Activated effector memory CD4-positive, alpha-beta T cell treated with Interleukin-2 at 50 U/mL for 16 hours (primary cell): ENCODE measurements around the gene PRKG1.

Experiments
- DNase-seq: peaks from one replicate; pipeline ENCODE4 v3.0.0-alpha.2; 2020

The PRKG1 gene

GRCh38 chr10:51786016-51786683 lies 711.9 kb downstream of the PRKG1 start:
- no peak for DNase-seq

- DNase-seq = no peak
These were observed 712.4 kb downstream of the PRKG1 start for GRCh38 chr10:51786684-51787035.

- no peak for DNase-seq
These were observed 714.0 kb downstream of the PRKG1 start for GRCh38 chr10:51788273-51788672.

- DNase-seq = no peak
These were observed 714.8 kb downstream of the PRKG1 start for GRCh38 chr10:51789118-51789517.

- no peak for DNase-seq
These were observed 715.6 kb downstream of the PRKG1 start for GRCh38 chr10:51789903-51790302.

- no peak for DNase-seq
These were observed 718.4 kb downstream of the PRKG1 start for GRCh38 chr10:51792678-51793077.

- no peak for DNase-seq
These were observed 725.8 kb downstream of the PRKG1 start for GRCh38 chr10:51800121-51800520.

- no peak for DNase-seq
These were observed 726.6 kb downstream of the PRKG1 start for GRCh38 chr10:51800725-51801424.

- no peak for DNase-seq
These were observed 727.7 kb downstream of the PRKG1 start for GRCh38 chr10:51802030-51802429.

GRCh38 chr10:51804866-51805265 lies 730.6 kb downstream of the PRKG1 start:
- no peak for DNase-seq

GRCh38 chr10:51806079-51806835 lies 732.0 kb downstream of the PRKG1 start:
- DNase-seq = no peak

- DNase-seq = no peak
These were observed 733.9 kb downstream of the PRKG1 start for GRCh38 chr10:51808187-51808586.

GRCh38 chr10:51815723-51816122 lies 741.4 kb downstream of the PRKG1 start:
- DNase-seq = no peak

- no peak for DNase-seq
These were observed 746.8 kb downstream of the PRKG1 start for GRCh38 chr10:51821045-51821444.

- DNase-seq = no peak
These were observed 747.5 kb downstream of the PRKG1 start for GRCh38 chr10:51821745-51822144.

- DNase-seq = no peak
These were observed 758.5 kb downstream of the PRKG1 start for GRCh38 chr10:51832652-51833383.

- no peak for DNase-seq
These were observed 760.3 kb downstream of the PRKG1 start for GRCh38 chr10:51834548-51834947.

GRCh38 chr10:51838471-51838870 lies 764.2 kb downstream of the PRKG1 start:
- DNase-seq = no peak

GRCh38 chr10:51843966-51844365 lies 769.7 kb downstream of the PRKG1 start:
- DNase-seq = no peak

- DNase-seq = no peak
These were observed 772.7 kb downstream of the PRKG1 start for GRCh38 chr10:51846856-51847506.

GRCh38 chr10:51852297-51852696 lies 778.0 kb downstream of the PRKG1 start:
- DNase-seq = no peak

- DNase-seq = no peak
These were observed 783.0 kb downstream of the PRKG1 start for GRCh38 chr10:51857305-51857704.

GRCh38 chr10:51860257-51860656 lies 786.0 kb downstream of the PRKG1 start:
- no peak for DNase-seq
